HG03575 (cell line): ENCODE measurements around the gene NPY4R2.
"Not testable (repeated sequence)": the region's sequence is repeated elsewhere in the genome, so short reads cannot be mapped to it uniquely, and the experiment has no call there.

ENCODE experiments used
- ATAC-seq: cut with Tn5 transposase; IDR thresholded peaks from one replicate; pipeline ENCODE4 v1.9.1; 2021; ENCODE audit not compliant: unreplicated experiment, insufficient number of reproducible peaks, low FRiP score; ENCODE audit errors: extremely low read depth

NPY4R2 gene

GRCh38 chr10:47918475-47918874, at the start of gene NPY4R2:
Gene NPY4R2, plus strand, starts transcription at chr10:47918662. Its CDS starts 3,326 bp downstream, at chr10:47921988.
- not testable (repeated sequence) for ATAC-seq

- ATAC-seq: not testable (repeated sequence)
These were observed 47.6 kb upstream of the NPY4R2 start for GRCh38 chr10:47870887-47871286.

GRCh38 chr10:47871485-47872180, 46.8 kb upstream of the NPY4R2 start:
- not testable (repeated sequence) for ATAC-seq

GRCh38 chr10:47872236-47872635, 46.2 kb upstream of the NPY4R2 start:
- not testable (repeated sequence) for ATAC-seq

GRCh38 chr10:47884239-47884638, 34.2 kb upstream of the NPY4R2 start:
- ATAC-seq: not testable (repeated sequence)

- ATAC-seq: not testable (repeated sequence)
These were observed 33.5 kb upstream of the NPY4R2 start for GRCh38 chr10:47884934-47885333.

GRCh38 chr10:47886356-47886755, 32.1 kb upstream of the NPY4R2 start:
- not testable (repeated sequence) for ATAC-seq

- ATAC-seq: not testable (repeated sequence)
These were observed 31.6 kb upstream of the NPY4R2 start for GRCh38 chr10:47886827-47887226.

GRCh38 chr10:47890737-47891136, 27.7 kb upstream of the NPY4R2 start:
- not testable (repeated sequence) for ATAC-seq

GRCh38 chr10:47892494-47893261, 25.8 kb upstream of the NPY4R2 start:
- not testable (repeated sequence) for ATAC-seq

GRCh38 chr10:47894571-47894970, 23.9 kb upstream of the NPY4R2 start:
- not testable (repeated sequence) for ATAC-seq

GRCh38 chr10:47897813-47898212, 20.6 kb upstream of the NPY4R2 start:
- not testable (repeated sequence) for ATAC-seq

GRCh38 chr10:47909333-47909732, 9.1 kb upstream of the NPY4R2 start:
- not testable (repeated sequence) for ATAC-seq

- ATAC-seq: not testable (repeated sequence)
These were observed 8.0 kb upstream of the NPY4R2 start for GRCh38 chr10:47910486-47910885.

GRCh38 chr10:47914052-47914451, 4.4 kb upstream of the NPY4R2 start:
- not testable (repeated sequence) for ATAC-seq

- ATAC-seq: not testable (repeated sequence)
These were observed 2.5 kb upstream of the NPY4R2 start for GRCh38 chr10:47915849-47916548.

- not testable (repeated sequence) for ATAC-seq
These were observed 2.1 kb downstream of the NPY4R2 start for GRCh38 chr10:47920610-47921009.

- ATAC-seq: not testable (repeated sequence)
These were observed 4.0 kb downstream of the NPY4R2 start for GRCh38 chr10:47922503-47922902.

GRCh38 chr10:47924628-47925027, 6.2 kb downstream of the NPY4R2 start:
- not testable (repeated sequence) for ATAC-seq
